Heart right ventricle (tissue), 16 donors: ENCODE data around the gene COX6A2. TPM values are rescaled to one million over a fixed set of nuclear protein-coding genes. Genes with fewer than 3 reads are reported as not detected.
A peak's percentile ranks its signal among the peaks of the same experiment; 100 is the strongest.

Experiments used
- ATAC-seq, 8 donors: fragments of 200-7000 bp; cut with Tn5 transposase; one replicate each; pipeline ENCODE4 v1.9.1; 2020; ENCODE audit warnings: mild to moderate bottlenecking in 8 of 8, moderate library complexity in 8 of 8, moderate number of reproducible peaks in 1 of 8
- DNase-seq, 2 donors: peaks; one replicate each; pipeline ENCODE4 v3.0.0-alpha.2; 2020
- H3K27ac ChIP-seq, 10 donors: fragments of 200-600 bp; sonication (generic) in 2 of 10; one replicate each; pipeline versions ENCODE4 v1.5.0 to v1.8.0; 2020 to 2022; ENCODE audit warnings: mild to moderate bottlenecking in 3 of 10
- H3K27me3 ChIP-seq, 7 donors: fragments of 200-600 bp; one replicate each; pipeline ENCODE4 v1.8.0; 2021 to 2022; ENCODE audit warnings: mild to moderate bottlenecking in 2 of 7
- H3K36me3 ChIP-seq, 9 donors: fragments of 200-600 bp; sonication (generic) in 1 of 9; one replicate each; pipeline versions ENCODE4 v1.5.0 to v1.8.0; 2020 to 2022; ENCODE audit warnings: mild to moderate bottlenecking in 2 of 9
- H3K4me1 ChIP-seq, 9 donors: fragments of 200-600 bp; sonication (generic) in 1 of 9; one replicate each; pipeline versions ENCODE4 v1.5.0 to v1.8.0; 2020 to 2022; ENCODE audit warnings: mild to moderate bottlenecking in 4 of 9
- H3K4me3 ChIP-seq, 10 donors: fragments of 200-600 bp; sonication (generic) in 2 of 10; one replicate each; pipeline versions ENCODE4 v1.5.0 to v1.8.0; 2020 to 2022; ENCODE audit warnings: mild to moderate bottlenecking in 7 of 10, moderate library complexity in 2 of 10
- H3K9me3 ChIP-seq, 11 donors: fragments of 200-600 bp in 10 of 11; sonication (generic) in 2 of 11; one replicate each; pipeline versions ENCODE4 v1.5.0 to v1.8.0; 2013 to 2022; ENCODE audit warnings: mild to moderate bottlenecking in 2 of 11, control low read depth in 1 of 11, moderate library complexity in 1 of 11
- WGBS, 2 donors: extraction: QIAGEN DNeasy Blood & Tissue Kit; methylation state at CpG; one replicate each; pipeline ENCODE4 v1.1.7; 2013; ENCODE audit warnings: inconsistent platforms in 1 of 2; 5-methylcytosine and 5-hydroxymethylcytosine counted together
- intact Hi-C, 10 donors: fragments of 100-400 bp; cut with DNase I; formaldehyde crosslinking; loops; one replicate each; pipeline versions ENCODE4 v1.11.1 to v1.14.2; 2022
- polyA plus RNA-seq, 2 donors: library from polyadenylated mRNA; stranded (reverse); fragments of 200-250 nt; gene quantifications; one replicate each; pipeline ENCODE4 v1.2.3, GENCODE V29; 2013
- total RNA-seq, 10 donors: library from RNA; stranded (reverse); fragmentation: NEBNext Ultra II Directional in 3 of 10; extraction: Animal tissue kit (Norgen Biotek cat#: 25700) in 3 of 10; gene quantifications; one replicate each; pipeline versions ENCODE4 v1.2.1 to v1.2.4, GENCODE V29; 2021 to 2023
- TF ChIP-seq, protein P1 (sequence below), 9 donors: fragments of 200-600 bp; sonication (generic) in 2 of 9; IDR thresholded peaks; one replicate each; pipeline versions ENCODE4 v1.5.0 to v1.8.0; 2021 to 2022; ENCODE audit warnings: antibody characterized with exemption in 9 of 9, mild to moderate bottlenecking in 5 of 9, moderate library complexity in 1 of 9
- donor health status: Arrhythmogenic right ventricular cardiomyopathy.
- donor health status: ischemic (EF 13 %, LVEDD 7.1; RV severe dilation, severe dysfunction).
- donor health status: healthy with polysubstance abuse.
- donor health status: DM: no; HTN: yes; CAD: no.
- donor health status: DM: no; HTN: no; CAD: no.
- donor health status: ischemic (EF 25% LVEDD 6.9; RV normal size, moderate dysfunction).
- donor health status: ischemic (EF 25% LVEDD 5.7; RV mildly dilated, moderate dysfunction).
- donor health status: healthy.
- donor health status: DM: yes; HTN: yes; CAD: no.
- donor health status: Ischemic cardiomyopathy.
- donor health status: ischemic (EF 35%, LVEDD 5.7; RV mildly dilated, moderate dysfunction).
- donor health status: nonischemic (EF 11% LVEDD 7.7; RV severe dilation, severe dysfunction).
- donor health status: DM: yes; HTN: yes; CAD: no.
- donor health status: PGD.
- donor health status: ischemic (EF 29% LVEDD 5.4; RV normal size, mild dysfunction).
- donor health status: nonischemic (EF 23%, LVEDD 6.1; RV moderate dilation, normal function).

Gene COX6A2
- total and polyA plus RNA-seq, 12 donors: 615 to 9,450 (median 1,411) TPM

DNA sequence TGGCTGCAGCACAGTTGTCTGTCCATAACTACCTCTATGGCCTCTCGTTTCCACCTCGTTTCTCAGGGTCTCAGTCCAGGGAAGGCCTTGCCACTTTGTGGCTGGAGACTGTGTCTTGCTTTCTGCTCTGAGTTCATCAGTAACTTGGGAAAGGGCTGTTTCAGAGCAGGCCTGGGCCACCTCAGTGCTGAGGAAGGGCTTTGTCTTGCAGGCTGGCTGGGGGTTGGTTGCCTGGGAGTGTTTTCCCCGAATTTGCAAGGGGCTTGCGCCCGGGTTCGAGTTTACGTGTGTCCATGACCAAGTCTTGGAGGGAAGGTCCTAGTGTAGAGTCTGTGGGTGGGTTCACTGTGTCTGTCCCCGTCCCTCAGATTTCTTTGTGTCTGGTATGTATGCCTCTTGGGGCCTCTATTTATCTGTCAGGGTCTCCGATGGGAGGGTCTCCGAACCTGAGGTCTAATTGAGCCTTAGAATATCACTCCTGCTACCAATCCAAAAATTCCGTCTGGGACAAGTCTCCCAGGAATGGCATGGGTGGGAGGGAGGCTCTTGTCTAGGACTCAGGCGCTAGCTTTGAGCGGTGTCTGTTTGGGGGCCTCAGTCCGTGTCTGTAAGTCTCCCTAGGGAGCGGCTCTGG lies 43.2 kb upstream of the COX6A2 start:
- Histone ChIP-seq H3K4me3 (peak overlapping the region; percentile 54 to 78 (median 72)), H3K9me3 (no peaks in the 10 kb centered on the region), H3K27me3 (peaks cover 0 to 29% (median 0%) of the 10 kb centered on the region in 7 donors), H3K27ac (peak overlapping the region; percentile 90 to 96 (median 94)), H3K4me1 (peaks cover 8 to 27% (median 18%) of the 10 kb centered on the region in 9 donors), H3K36me3 (peaks cover 0 to 43% (median 24%) of the 10 kb centered on the region in 9 donors)
- no peak for ATAC-seq
- intact Hi-C loops: loop anchor here in 4 of 10 donors (5.0 kb wide), 1 partner anchor 36 kb away; the partner anchor contains the start of gene RUSF1 (in 4 of the 4)
- DNase-seq: no peak
- TF ChIP-seq, protein P1, sequence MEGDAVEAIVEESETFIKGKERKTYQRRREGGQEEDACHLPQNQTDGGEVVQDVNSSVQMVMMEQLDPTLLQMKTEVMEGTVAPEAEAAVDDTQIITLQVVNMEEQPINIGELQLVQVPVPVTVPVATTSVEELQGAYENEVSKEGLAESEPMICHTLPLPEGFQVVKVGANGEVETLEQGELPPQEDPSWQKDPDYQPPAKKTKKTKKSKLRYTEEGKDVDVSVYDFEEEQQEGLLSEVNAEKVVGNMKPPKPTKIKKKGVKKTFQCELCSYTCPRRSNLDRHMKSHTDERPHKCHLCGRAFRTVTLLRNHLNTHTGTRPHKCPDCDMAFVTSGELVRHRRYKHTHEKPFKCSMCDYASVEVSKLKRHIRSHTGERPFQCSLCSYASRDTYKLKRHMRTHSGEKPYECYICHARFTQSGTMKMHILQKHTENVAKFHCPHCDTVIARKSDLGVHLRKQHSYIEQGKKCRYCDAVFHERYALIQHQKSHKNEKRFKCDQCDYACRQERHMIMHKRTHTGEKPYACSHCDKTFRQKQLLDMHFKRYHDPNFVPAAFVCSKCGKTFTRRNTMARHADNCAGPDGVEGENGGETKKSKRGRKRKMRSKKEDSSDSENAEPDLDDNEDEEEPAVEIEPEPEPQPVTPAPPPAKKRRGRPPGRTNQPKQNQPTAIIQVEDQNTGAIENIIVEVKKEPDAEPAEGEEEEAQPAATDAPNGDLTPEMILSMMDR (IDR thresholded peaks at IDR 0.05): no peak
- 27 to 33% methylated on average over 15 of the region's 15 CpGs for WGBS, 2 donors

DNA sequence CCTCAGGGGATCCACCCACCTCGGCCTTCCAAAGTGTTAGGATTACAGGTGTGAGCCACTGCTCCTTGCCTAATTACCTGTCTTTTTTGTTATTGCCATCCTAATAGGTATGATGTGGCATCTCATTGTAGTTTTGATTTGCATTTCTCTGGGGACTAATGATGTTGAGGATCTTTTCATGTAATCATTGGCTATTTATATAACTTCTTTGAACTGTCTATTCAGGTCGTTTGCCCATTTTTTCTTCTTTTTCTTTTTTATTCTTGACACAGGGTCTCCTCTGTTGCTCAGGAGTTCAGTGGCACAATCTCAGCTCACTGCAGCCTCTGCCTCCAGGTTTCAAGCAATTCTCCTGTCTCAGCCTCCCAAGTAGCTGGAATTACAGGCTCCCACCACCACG lies 42.5 kb upstream of the COX6A2 start:
- ATAC-seq (no peak), DNase-seq (no peak)
- TF ChIP-seq, protein P1 (IDR thresholded peaks at IDR 0.05): no peak
- Histone ChIP-seq H3K4me1 (peaks cover 8 to 27% (median 18%) of the 10 kb centered on the region in 9 donors), H3K27me3 (peaks cover 0 to 27% (median 0%) of the 10 kb centered on the region in 7 donors), H3K27ac (peak overlapping the region in 8 of 10 donors; percentile 90 to 96 (median 94)), H3K4me3 (no peak overlapping the region), H3K9me3 (no peaks in the 10 kb centered on the region), H3K36me3 (peaks cover 0 to 43% (median 18%) of the 10 kb centered on the region in 9 donors)
- intact Hi-C loops: loop anchor here in 4 of 10 donors (5.0 kb wide), 1 partner anchor 37 kb away; the partner anchor contains the start of gene RUSF1 (in 4 of the 4)
- WGBS, 2 donors: 82 to 86% methylated on average over 3 of the region's 3 CpGs

DNA sequence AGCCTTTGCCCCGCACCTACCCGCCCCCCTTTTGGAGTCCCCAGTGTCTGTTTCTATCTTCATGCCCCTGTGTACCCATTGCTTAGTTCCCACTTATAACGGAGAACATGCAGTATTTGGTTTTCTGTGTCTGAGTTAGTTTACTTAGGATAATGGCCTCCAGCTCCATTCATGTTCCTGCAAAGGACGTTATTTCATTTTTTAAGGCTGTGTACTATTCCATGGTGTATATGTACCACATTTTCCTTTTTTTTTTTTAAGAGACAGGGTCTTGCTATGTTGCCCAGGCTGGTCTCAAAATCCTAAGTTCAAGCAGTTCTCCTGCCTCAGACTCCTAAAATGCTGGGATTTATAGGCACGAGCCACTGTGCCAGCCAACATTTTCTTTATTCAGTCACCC lies 39.7 kb upstream of the COX6A2 start:
- no peak overlapping the region for H3K27ac ChIP-seq
- H3K27me3 ChIP-seq: peaks cover 0 to 21% (median 0%) of the 10 kb centered on the region in 7 donors
- H3K36me3 ChIP-seq: peaks cover 0 to 46% (median 19%) of the 10 kb centered on the region in 9 donors
- DNase-seq (no peak), ATAC-seq (no peak)
- intact Hi-C loops: loop anchor here in 2 of 10 donors (10.0 kb wide), 1 partner anchor 407 kb away; the partner anchor contains the start of gene ZNF267 (in 2 of the 2)
- no peaks in the 10 kb centered on the region for H3K9me3 ChIP-seq
- 83 to 94% methylated on average over 5 of the region's 5 CpGs for WGBS, 2 donors
- TF ChIP-seq, protein P1 (IDR thresholded peaks at IDR 0.05): no peak
- no peak overlapping the region for H3K4me3 ChIP-seq
- H3K4me1 ChIP-seq: peaks cover 7 to 25% (median 12%) of the 10 kb centered on the region in 9 donors

DNA sequence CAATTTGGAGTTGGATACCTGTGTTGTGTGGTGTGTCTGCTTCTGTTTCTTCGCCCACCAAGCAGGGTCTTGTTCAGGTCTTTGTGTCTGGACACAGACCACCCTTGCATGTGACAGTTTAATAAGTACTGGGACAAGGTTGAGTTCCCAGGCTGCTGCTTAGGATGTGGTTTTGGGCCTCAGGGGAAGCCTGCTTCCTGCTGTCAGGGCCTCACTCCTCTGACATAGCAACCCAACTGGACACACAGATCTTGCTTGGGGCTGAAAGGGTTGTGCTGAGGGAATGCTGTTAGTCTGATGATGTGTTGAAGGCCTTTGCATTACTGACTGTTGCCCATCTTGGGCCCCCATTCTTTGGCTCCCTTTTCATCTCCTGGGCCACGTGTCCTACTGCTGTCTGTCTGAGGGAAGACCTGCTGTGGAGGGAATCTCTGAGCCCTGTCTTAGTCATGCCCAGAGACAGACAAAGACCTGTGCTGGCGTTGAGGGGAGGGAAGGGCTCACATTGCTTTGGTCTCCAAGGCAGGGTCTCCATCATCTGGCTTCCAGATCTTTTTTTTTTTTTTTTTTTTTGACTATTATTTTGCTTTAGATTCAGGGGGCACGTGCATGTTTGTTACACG lies 39.1 kb upstream of the COX6A2 start:
- peaks cover 0 to 52% (median 24%) of the 10 kb centered on the region in 9 donors for H3K36me3 ChIP-seq
- TF ChIP-seq, protein P1 (IDR thresholded peaks at IDR 0.05): no peak
- peaks cover 0 to 15% (median 0%) of the 10 kb centered on the region in 7 donors for H3K27me3 ChIP-seq
- intact Hi-C loops: loop anchor here in 2 of 10 donors (10.0 kb wide), 1 partner anchor 408 kb away; the partner anchor contains the start of gene ZNF267 (in 2 of the 2)
- DNase-seq: no peak
- ATAC-seq: no peak
- H3K9me3 ChIP-seq: no peaks in the 10 kb centered on the region
- peaks cover 3 to 19% (median 9%) of the 10 kb centered on the region in 9 donors for H3K4me1 ChIP-seq
- WGBS, 2 donors: 79 to 83% methylated on average over 5 of the region's 5 CpGs
- H3K27ac ChIP-seq: peak overlapping the region in 4 of 10 donors; percentile 20 to 65 (median 44)
- H3K4me3 ChIP-seq: no peak overlapping the region
